HG02970 (cell line): ENCODE results near the gene ZNF503.
A peak's percentile ranks its signal among the peaks of the same experiment; 100 is the strongest.

Source experiments
- ATAC-seq: cut with Tn5 transposase; IDR thresholded peaks from one replicate; pipeline ENCODE4 v1.9.1; 2021; ENCODE audit warnings: mild to moderate bottlenecking, moderate library complexity, moderate number of reproducible peaks; ENCODE audit not compliant: unreplicated experiment, low FRiP score

Gene ZNF503

DNA sequence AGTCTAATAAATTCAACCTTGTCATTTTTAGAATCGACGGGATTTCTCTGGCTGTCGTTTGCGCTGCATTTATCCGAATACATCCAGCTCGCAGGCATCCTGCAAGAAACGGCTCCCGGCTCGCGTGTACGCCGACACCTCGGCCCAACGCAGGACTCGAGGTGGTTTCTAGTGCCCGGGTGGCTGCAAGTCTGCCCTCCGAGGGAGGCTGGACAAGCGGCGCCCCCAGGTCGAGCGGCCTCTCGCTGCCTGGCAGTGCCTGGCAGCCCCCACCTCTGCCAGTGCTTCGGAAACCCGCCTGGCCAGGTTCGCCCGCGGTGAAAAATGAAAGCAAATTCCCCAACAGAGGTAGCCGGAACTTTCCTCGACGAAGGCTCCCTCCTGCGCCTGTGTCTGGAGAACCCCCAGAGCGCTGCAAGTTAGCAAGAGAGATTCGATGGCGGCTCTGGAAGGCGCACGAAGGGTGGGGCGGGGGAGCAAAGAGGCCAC lies 5.7 kb upstream of the ZNF503 start:
- ATAC-seq, result no peak

DNA sequence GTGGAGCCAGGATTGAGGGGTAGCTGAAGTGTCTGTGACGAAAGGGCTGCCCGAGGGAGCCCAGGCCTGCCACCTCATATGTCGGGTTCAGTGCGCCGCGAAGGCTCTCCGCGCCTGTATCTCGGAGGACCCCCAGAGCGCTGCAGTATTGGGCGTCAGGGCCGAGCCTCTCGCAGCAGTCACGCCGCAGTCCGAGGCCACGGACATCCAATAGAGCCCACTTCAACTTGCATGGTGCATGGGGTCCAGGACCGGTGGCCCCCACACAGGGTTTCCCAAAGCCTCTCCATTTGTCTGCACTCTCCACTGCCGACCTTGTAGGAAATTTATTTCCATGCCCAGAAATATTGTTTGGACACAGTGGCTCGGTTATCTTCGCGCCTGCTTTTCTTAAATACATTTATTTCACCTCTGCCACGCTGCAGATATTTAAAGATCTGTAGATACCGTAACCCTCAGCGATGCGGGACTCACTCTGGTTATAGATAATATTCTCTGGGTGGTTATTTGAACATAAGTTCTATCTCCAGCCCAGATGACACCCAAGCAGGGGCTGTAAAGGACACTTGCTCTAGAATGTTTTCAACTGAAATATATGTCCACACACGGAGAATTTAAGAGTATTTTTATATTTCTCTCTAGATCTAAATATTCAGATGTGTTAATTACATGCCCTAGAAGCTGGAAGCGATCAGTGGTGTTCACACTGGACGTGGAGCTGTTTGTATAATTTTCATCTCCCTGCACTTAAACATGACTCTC lies 5.1 kb upstream of the ZNF503 start:
- no peak for ATAC-seq

DNA sequence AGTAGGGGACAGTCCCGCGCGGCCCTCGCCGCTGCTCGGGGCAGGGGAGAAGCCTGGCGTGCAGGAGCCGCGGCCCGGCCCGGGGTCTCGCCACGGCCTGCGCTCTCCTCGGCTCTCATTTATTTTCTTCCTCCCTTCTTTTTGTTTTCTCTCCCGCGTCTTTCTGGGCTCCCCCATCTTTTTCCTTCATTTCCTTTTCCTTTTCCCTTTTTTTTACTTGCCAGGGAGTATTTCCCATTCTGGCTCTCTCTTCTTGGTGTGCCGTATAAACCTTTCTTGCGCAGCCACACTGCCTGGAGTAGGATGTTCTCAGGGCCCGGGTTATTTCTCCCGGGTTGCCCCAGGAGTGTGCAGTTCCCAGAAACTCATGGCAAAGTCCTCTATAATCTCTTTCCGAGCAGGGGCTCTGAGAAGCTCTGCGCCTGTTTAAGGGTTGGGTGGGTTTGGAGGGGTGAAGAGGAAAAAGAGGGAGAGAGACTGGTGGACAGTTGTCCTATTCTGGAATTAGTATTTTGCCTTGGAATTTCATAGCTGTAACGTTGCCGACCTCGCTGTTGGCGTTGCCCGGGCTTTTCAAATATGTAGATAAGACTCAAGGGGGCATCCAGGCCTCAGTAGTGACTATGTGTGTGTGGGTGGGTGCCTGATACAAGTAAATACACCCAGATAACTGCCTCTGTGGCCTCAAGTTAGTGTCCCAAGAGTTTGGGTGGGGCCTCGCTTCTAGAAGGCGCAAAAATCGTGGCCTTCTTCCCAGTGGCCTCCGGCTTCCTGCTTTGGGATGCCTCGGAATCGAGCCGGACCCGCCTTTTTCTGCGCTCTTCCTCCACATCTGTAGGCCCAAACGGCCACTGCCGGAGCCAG lies 4.3 kb upstream of the ZNF503 start:
- ATAC-seq, result no peak

DNA sequence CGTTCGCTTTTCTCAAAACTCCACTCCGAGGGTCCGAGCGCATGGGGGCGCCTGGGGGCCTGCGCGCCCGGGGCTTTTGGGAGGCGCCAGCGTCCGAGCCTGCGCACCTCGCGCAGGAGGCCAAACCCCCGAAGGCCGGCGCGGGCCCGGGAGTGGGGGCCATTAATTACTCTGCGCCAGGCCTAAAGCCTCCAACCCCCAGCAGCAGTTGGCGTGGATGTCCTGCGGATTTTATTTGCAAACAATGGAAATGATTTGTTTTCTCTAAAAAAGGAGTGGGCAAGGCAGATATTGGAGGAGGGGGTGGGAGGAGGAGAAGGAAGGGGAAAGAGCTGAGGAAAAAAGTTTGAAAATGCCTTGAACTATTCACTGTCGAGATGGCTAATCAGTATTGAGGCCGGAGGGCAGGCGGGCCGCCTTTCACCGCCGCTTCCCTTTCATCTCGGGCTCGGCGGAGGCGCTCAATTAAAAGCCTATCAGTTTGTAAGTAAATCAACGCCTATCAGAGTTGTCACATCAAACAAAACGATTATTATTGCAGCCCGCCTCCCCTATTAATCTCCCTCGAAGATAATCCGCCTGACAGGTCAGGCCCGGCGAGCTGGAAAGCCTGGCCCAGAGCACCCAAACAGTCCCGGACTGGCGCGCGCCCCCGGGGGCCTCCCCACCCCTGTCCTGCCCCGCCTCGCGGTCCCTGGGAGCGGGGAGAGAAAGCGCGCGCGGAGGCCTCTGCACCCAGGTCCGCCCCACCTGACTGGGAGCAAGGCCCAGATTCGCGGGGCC lies 3.4 kb upstream of the ZNF503 start:
- ATAC-seq, result no peak

DNA sequence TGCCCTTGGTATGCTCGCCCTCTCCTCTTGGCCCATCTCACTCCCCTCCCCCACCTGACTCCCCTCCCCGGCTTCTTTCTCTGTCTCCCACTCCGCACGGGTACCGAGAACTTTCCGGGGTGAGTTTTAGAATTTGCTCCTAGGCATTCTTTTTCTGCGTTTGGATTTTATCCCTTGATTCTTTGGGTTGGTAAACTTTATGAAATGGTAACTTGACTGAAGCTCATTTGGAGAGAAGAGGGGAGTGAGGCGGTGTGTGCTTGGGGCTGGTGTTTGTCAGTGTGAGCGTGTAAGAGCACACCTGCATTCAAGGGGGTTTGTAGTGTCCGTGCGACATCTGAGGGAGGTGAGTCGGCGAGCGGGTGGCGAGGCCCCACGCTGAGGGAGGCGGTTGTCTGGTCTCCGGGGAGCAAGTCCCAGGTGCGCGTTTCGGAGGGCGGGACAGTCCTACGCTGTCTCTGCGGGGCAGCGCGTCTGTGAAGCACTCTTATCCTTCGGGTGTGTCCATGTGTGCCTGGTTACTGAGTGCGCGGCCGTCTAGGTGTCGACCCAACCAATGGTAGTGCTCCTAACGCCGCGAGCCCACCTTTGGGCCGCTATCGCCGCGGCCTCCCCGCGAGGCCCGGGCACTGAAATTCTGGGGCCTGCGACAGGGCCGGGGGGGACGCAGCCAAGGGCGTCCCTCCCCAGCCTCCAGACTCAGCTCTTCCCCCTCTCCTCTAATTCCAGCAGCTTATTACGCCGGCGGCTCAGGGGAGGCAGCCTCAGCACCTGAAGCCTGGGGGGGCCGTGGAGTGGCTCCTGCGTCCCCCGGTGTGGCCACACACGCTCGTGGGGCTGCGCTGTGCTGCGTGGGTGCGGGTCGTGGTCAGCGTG lies 2.6 kb upstream of the ZNF503 start:
- ATAC-seq, result no peak

DNA sequence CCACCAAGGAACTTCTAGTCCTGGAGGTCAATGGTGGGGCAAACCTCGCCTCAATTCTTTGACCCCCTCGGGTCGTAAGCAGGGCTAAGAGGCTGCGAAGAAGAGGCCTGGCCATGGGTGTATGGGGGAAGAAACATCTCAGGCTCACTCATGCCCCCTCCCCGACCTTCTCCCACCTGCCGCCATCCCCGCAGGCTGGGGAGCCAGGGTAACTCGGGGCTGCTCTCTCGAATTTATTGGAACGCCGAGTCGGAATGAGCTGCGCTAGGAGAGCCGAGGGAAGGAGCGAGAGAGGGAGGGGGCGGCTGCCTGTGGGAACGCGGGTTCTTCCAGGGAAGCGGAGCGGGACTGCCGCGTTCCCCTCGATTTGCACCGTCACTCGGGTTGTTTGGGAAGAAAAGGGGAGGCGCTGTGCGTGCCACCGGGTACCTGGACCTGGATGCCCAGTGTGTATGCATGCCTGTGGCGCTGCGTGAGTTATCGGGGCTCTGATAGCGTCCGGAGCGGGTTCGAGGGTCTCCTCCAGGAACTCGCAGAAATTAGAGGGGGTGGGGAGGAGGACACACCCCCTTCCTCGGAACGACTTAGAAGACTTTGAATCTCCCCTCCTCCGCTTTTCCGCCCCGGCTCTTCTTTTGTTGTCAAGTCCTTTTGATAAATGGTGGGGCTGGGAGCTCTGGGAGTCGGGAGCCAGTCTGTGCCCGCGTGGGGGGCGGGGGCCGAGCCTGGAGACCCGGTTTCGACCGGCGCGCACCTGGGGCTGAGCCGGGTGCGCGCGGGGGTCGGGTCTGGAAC lies 1.8 kb upstream of the ZNF503 start:
- no peak for ATAC-seq

DNA sequence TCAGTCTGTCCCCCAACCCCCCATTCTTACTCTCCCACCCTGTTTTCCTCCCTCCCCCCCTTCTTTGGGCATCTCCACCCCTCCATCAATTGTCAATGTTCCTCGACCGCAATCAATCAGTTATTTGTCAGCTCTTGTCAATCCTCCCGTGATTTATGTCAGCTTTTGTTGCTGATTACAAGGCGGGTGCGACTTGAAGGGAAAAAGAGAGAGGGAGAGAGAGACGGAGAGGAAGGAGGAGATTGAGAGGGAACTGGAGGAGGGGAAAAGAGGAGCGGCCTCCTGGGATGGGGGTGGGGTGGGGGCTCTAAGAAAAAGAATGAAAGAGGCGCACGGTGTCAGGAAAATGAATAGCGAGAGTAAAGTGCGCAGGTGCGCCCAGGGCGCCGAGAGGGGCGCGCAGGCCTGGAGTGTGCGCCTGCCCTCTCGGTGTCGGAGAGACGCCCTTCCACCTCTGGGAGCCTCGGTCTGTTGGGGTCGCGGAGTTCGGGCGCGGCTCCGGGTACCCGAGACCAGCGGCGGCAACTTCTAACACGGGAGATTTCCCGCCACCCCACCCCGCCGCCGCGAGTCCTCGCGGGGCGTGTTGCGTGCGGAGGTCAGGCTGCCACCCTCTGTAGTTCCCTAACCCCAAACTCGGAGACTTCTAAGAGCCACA lies 1.1 kb upstream of the ZNF503 start:
- no peak for ATAC-seq

DNA sequence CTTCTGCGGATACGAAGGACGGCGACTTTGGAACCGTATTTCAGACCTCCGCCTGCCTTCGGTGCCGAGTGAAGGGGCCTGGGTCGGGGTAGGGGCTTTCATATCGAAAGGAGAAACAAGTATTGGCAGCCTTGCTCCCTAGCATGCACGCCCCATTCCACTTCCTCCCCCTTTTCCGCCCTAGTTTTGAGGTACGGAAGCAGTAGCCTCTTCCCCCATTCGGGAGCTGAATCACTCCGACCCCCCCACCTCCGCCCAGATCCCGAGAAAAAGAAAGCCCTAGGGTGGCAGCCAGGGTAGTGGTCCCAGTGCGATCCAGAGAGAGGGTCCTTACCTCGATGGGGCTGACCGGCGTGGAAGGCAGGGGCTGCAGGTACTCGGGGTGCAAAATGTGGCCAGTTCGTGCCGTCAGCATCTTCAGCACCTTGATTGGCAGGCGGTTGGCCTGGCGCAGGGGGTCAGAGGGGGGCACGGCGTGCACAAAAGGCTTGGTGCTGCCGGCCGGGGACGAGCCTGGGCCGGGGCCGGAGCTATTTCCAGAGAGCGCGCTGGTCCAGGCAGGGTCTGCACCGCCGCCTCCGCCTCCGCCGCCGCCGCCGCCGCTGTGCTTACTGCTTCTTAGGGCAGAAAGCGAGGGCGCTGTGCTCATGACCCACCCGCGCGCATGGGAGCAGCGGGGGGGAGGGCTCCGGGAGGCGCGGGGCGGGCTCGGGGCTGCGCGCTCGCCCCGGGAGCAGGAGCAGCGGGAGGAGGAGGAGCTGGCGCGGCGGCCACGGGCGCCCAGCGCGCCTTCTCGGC lies 594 bp downstream of the ZNF503 start:
- ATAC-seq, result peak; percentile 20

DNA sequence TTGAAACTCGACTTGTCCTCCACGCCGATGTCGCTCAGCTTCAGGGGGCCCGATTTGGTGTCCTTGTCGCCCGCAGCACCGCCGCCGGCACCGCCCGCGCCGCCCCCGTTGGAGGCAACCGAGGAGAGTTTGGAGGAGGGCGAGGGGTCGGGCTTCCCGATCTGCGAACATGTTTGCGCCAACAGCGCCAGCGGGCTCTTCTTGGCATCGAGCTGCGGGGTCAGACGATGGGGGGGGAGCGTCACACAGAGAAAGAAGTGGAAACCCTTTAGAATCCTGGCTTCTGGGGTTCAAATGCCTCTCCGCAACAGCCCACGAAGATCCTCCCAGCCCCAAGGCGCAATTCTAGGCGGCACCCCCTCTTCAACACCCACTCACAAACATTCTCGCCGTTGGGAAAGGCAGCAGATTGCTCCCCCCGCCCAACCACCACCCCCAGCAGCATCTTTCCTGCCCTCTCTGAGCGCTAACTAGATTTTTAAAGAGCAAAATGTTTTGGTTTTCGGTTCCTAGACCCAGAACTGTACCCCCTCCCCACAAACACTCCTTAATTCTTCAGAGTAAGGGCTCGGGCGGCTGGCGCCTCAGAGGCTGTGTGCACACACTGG lies 1.3 kb downstream of the ZNF503 start:
- ATAC-seq, result no peak

DNA sequence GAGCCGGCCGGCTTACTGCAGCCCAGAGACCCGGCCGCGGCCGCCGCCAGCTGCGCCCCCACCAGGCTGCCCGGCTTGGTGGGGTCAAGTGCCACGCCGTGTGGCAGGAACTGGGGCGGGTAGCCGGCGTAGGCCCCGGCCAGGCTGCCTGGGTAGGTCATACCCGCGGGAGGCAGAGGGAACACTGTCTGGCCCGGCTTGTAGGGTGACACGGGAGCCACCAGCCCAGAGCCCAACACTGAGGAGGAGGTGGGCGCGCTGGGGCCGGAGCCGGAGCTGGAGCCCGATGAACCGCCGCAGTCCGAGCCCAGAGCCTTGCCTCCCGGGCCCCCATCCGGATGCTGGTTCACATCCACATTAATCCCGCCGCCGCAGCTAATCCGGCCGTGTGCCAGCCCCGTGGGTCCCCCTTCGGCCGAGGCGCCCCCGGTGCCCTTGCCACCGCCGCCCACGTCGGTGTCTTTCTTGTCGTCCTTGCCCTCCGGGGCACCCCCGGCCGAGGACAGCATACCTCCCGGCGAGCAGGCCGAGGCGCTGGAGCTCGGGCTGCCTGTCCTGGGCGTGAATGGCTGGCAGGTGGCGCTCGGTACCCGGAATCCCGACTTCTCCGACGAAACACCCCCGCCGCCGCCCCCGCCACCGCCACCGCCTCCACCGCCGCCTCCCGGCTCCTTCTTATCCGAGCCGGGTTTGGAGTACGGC lies 2.0 kb downstream of the ZNF503 start:
- ATAC-seq, result no peak

DNA sequence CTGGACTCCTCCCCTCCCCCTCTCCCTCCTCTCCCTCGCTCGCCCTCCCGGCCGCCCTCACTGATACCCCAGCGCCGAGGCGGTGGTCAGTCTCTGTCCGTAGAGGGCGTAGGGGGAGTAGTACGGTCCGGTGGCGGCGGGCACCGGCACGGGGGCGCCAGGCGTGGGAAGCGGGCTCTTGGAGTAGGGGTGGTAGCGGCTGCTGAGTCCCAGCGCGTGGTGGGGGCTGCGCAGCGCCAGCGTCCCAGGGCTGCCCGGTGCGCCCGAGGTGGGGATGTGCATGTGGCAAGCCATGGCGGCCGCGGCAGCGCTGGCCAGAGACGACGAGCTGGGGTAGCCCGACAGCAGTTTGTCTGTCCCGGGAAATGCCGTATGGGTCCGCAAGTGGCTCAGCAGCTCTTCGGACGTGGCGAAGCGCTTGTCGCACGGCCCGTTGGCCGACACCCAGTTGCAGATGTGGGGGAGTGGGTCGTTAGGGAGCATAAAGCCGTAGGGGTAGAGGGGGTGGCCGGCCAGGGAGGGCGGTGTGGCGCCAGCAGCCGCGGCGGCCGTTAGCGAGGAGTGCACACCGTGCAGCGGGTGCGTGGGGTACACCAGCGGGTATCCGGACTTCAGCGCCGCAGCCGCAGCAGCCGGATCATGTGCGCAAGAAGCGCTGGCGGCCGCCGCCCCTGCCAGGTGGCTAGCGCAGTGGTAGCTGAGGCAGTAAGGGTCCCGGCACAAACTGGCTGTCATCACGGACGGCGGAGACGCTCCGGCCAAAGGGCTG lies 2.7 kb downstream of the ZNF503 start:
- no peak for ATAC-seq

DNA sequence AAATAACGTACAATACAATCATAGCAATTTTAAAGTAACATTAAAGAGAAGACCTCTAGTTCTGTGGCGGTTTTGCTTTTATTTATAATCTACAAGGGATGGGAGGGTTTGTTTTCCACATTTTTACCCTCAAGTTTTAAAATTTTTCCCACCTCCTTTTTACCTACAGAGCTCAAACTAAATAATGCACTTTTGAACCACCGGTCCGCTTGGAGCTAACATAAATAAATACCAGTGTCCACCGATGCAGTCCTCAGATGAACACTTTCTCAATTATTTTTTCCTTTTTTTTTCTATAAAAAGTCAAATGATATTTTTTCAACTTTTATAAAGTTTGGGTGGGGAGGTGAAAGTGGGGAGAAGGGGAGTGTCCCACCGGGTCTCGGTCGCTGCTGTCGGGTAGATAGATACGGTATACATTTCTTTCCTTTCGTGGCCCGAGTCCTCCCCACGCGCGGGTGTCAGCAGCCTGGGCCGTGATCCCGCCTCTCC lies 3.3 kb downstream of the ZNF503 start:
- ATAC-seq, result no peak

DNA sequence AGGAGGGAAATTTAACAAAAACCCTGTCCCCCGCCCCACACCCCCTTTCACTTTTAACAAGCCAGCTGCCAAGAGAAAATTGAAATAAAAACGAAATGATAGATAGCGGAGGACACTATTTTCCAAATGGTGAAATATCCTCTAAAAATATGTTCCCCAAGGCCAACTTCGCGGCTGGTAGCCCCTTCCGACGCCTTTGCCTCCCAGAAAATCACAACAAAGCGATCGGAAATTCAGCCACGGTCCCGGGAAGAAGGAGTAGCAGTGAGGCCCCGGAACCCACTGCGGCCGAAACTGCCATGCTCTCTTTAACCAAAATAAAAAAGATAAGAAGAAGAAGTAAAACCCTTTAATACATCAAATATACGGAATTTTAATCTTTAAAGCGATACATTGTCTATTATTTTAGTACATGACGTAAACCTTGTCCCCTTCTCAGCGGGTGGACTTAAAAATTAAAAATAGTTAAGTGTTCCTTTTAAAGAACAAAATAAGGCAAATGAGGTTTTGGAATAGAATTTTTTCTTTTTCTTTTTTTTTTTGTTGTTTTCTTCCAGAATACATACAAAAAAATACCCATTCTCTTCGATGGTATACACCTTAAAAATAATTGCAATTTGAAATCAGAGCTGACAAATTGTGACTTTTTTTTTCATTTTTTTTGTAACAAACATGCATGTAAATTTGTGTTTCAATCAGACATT lies 3.9 kb downstream of the ZNF503 start:
- no peak for ATAC-seq

DNA sequence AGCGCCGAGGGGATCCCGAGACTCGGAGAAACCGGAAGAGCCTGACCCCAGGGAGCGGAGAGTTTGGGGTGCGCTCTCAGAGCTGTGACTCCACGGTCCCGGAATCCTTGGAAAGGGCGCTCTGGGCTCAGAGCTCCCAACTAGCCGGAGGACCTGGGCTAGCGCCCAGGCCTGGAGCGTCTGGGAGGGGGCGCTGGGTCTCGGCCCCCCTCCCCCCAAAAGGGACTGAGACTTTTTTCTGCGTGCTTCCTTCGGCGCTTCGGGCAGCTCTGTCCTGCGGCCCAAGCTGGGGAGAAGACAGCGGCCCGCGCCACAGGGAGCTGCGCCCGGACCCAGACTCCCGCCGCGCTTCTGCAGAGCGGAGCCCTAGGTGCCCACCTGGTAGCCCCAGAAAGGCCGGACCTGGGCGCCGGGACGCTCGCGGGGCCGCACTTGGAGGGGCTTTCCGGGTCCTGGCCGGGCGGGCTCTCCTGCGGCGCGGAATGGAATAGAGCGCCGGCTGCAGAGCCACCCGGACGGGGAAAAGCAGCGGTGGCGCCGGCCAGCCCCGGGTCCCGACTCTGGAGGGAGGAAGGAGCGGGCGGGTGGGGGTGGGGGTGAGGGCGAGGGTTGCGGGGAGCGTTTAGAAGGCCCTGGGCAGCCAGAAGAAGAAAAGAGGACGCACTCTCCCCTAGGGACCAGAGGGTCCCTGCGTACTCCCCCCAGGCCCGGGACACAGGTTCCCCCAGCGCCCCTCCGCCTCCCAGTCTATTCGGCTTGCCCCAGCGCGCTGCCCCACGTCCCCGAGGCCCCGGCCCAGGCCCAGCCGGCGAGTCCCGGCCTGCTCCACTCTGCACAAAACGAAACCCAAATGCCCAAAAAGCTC lies 4.7 kb downstream of the ZNF503 start:
- no peak for ATAC-seq
